AG09309 (cell line): ENCODE data around the gene RELL1.

Source experiments
- DNase-seq: peaks from one replicate; pipeline ENCODE4 v3.0.0-alpha.2; 2010; ENCODE audit warnings: low read depth
- H3K4me3 ChIP-seq: 2 replicates; pipeline ENCODE4 v1.5.1; 2011; ENCODE audit warnings: mild to moderate bottlenecking, low read depth, low read length, moderate library complexity; ENCODE audit not compliant: control insufficient read depth
- TF ChIP-seq, protein P1 (sequence below): IDR thresholded peaks from 2 replicates; pipeline ENCODE4 v1.5.1; 2011; ENCODE audit warnings: mild to moderate bottlenecking, low read depth, low read length, inconsistent platforms; ENCODE audit not compliant: insufficient read depth, control insufficient read depth; ENCODE audit errors: missing control alignments

RELL1 gene

GRCh38 chr4:37667197-37668100 lies 18.7 kb downstream of the RELL1 start:
- TF ChIP-seq, protein P1, sequence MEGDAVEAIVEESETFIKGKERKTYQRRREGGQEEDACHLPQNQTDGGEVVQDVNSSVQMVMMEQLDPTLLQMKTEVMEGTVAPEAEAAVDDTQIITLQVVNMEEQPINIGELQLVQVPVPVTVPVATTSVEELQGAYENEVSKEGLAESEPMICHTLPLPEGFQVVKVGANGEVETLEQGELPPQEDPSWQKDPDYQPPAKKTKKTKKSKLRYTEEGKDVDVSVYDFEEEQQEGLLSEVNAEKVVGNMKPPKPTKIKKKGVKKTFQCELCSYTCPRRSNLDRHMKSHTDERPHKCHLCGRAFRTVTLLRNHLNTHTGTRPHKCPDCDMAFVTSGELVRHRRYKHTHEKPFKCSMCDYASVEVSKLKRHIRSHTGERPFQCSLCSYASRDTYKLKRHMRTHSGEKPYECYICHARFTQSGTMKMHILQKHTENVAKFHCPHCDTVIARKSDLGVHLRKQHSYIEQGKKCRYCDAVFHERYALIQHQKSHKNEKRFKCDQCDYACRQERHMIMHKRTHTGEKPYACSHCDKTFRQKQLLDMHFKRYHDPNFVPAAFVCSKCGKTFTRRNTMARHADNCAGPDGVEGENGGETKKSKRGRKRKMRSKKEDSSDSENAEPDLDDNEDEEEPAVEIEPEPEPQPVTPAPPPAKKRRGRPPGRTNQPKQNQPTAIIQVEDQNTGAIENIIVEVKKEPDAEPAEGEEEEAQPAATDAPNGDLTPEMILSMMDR: no peak
- H3K4me3 ChIP-seq: no peak overlapping the region
- no peak for DNase-seq

DNA sequence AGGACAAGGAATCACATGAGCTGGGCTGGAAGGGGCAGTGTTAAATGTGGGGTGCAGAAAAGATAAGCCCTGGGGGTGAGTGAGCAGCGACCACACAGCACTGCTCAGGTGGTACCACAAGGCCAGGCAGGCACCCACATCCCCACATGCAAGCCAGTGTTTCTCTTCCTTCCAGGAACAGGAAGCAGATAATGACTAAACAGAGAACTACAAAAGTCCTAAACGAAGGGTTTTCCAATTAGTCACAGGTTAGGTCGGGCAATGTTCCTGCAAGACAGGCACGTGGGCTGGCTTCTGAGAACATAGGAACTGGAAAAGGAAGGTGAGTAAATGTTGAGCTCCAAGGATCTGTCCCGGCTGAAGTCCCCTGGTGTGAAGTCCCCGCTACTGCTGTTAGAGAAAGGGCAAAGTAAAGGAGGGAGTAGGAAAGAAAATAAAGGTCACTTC lies 19.5 kb downstream of the RELL1 start:
- H3K4me3 ChIP-seq: no peak overlapping the region
- peak; percentile 43 for DNase-seq
- TF ChIP-seq, protein P1: peak; percentile 14

DNA sequence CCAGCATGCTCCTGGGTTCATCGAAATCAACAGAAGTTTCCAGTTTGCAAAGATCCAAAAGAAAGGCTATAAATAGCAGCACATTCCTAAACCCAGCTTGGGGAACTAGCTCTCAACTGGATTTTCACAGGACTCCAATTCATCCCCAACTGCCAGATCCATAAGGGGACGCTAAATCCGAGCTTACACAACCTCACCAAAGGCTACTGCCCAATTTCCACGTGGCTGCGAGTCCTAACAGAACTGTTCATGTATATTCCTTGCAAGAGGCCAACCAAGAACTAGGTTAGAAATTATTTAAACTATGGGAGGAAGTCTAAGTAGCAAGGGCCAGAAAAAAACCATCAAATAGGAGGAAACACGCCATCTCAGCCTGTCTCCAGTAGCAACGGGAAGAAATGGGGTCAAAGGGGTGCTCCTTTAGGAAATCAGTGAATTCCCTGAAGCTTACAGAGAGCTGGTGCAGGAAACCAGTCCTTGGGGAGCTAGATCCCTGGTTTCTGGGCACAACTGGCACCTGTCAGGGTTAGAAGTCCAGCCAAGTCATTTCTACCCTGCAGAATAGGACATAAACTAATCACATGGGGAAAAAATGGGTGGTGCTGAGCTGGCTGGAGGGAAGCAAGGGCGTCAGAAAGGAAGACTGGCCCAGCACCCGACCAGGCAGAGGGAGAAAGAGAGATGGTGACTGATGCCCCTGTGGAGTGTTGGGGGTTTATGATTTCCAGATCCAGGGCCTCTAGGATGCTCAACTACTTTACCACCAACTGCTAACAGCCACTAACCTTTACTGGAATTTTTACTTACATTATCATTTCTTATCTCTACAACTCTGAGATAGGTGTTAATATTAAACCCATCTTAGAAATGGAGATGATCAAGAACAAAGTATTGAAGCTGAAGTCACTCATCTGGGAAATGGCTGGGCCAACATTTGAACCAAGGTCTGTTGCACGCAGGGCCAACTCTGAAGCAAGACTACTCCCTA lies 20.5 kb downstream of the RELL1 start:
- DNase-seq: no peak
- TF ChIP-seq, protein P1: no peak
- no peak overlapping the region for H3K4me3 ChIP-seq

- no peak for DNase-seq
- no peak overlapping the region for H3K4me3 ChIP-seq
- TF ChIP-seq, protein P1: no peak
These were observed 21.5 kb downstream of the RELL1 start for GRCh38 chr4:37664696-37665095.

DNA sequence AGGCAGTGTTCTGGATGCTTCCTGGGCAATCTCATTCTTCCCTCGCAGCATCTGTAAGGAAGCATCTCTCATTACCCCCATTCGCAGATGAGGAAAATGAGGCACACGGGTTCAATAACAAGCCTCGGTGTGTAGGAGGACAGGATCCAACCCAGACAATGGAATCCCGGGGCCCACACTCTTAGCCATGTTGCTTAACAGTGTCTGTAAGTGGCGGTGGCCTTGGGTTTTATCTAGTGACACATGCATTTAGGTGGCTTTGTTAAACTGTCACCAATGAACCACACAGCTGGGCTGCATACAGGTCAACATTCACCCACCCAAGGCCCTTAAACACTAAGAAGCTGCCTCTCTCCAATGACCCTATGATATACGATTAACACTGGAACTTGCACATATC lies 22.6 kb downstream of the RELL1 start:
- H3K4me3 ChIP-seq: no peak overlapping the region
- DNase-seq: no peak
- TF ChIP-seq, protein P1: no peak

DNA sequence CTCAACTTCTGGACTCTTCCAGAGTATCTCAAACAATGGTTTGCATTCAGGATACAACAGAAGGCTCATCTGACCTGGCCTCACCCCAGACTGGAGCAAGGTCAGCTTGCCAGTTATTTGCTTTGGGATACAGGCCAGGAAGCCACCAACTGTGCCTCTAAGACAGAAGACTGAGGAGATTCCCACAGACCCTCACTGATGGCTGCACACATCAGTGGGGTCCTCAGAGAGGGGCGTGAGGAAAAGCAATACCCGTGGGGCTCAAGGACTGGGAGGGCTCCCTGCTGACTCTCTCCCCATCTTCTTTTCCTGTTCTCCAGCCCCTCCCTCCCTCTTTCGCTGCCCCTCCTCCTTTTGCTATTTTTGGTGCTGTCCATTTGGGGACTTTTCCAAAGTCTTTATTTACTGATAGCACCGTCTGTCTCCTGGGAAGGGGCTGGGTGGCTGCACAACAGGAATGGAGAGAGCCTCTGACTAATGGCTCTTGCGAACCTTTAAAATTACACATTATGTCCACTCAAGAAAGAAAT lies 23.2 kb downstream of the RELL1 start:
- DNase-seq: no peak
- TF ChIP-seq, protein P1: no peak
- H3K4me3 ChIP-seq: no peak overlapping the region
